Measurements from ENCODE around the gene GPATCH11. TPM values are rescaled to one million over a fixed set of nuclear protein-coding genes. Genes with fewer than 3 reads are reported as not detected.

Gene GPATCH11
- polyA plus RNA-seq (ENCODE audit: insufficient read length): 7.6 TPM

GRCh38 chr2:37083873-37084794 lies at the start of gene GPATCH11, which contains the start of gene HEATR5B:
Gene GPATCH11 (plus strand): TSS chr2:37084518. CDS start chr2:37088382, 3,864 bp downstream.
Gene HEATR5B (minus strand): TSS chr2:37084372. CDS start chr2:37083414, 958 bp downstream.
- DNase-seq (ENCODE audit: low read depth): peak; percentile 97

GRCh38 chr2:37037771-37038170 lies 46.5 kb upstream of the GPATCH11 start:
- DNase-seq (ENCODE audit: low read depth): no peak

GRCh38 chr2:37039580-37039979 lies 44.7 kb upstream of the GPATCH11 start:
- no peak for DNase-seq (ENCODE audit: low read depth)

- no peak for DNase-seq (ENCODE audit: low read depth)
Measured at GRCh38 chr2:37052600-37053332, 31.6 kb upstream of the GPATCH11 start.

GRCh38 chr2:37059841-37060240 lies 24.5 kb upstream of the GPATCH11 start:
- DNase-seq (ENCODE audit: low read depth): no peak

GRCh38 chr2:37060446-37060845 lies 23.9 kb upstream of the GPATCH11 start:
- no peak for DNase-seq (ENCODE audit: low read depth)

- DNase-seq (ENCODE audit: low read depth): no peak
Measured at GRCh38 chr2:37061013-37061711, 23.2 kb upstream of the GPATCH11 start.

GRCh38 chr2:37061776-37062175 lies 22.5 kb upstream of the GPATCH11 start:
- no peak for DNase-seq (ENCODE audit: low read depth)

- DNase-seq (ENCODE audit: low read depth): no peak
Measured at GRCh38 chr2:37068686-37069085, 15.6 kb upstream of the GPATCH11 start.

- DNase-seq (ENCODE audit: low read depth): no peak
Measured at GRCh38 chr2:37070931-37071330, 13.4 kb upstream of the GPATCH11 start.

GRCh38 chr2:37080266-37080665 lies 4.1 kb upstream of the GPATCH11 start:
- DNase-seq (ENCODE audit: low read depth): no peak

GRCh38 chr2:37080689-37081088 lies 3.6 kb upstream of the GPATCH11 start:
- no peak for DNase-seq (ENCODE audit: low read depth)

GRCh38 chr2:37084797-37085196 lies 479 bp downstream of the GPATCH11 start:
- no peak for DNase-seq (ENCODE audit: low read depth)

GRCh38 chr2:37085731-37086147 lies 1.4 kb downstream of the GPATCH11 start:
- no peak for DNase-seq (ENCODE audit: low read depth)

GRCh38 chr2:37090019-37090477 lies 5.7 kb downstream of the GPATCH11 start:
- no peak for DNase-seq (ENCODE audit: low read depth)

GRCh38 chr2:37091873-37092272 lies 7.6 kb downstream of the GPATCH11 start:
- no peak for DNase-seq (ENCODE audit: low read depth)

GRCh38 chr2:37096568-37096967 lies 12.2 kb downstream of the GPATCH11 start:
- no peak for DNase-seq (ENCODE audit: low read depth)

GRCh38 chr2:37098416-37099118 lies 14.2 kb downstream of the GPATCH11 start:
- DNase-seq (ENCODE audit: low read depth): no peak

- DNase-seq (ENCODE audit: low read depth): no peak
Measured at GRCh38 chr2:37100054-37100453, 15.7 kb downstream of the GPATCH11 start.

GRCh38 chr2:37102588-37102987 lies 18.3 kb downstream of the GPATCH11 start:
- DNase-seq (ENCODE audit: low read depth): no peak

- DNase-seq (ENCODE audit: low read depth): no peak
Measured at GRCh38 chr2:37104178-37104577, 19.9 kb downstream of the GPATCH11 start.
